SK-N-SH treated with all-trans-retinoic acid at 6 μM for 48 hours (cell line): ENCODE data around the gene CERK.

Experiments used
- ATAC-seq: fragments of 200-7000 bp; cut with Tn5 transposase; 3 replicates; pipeline ENCODE4 v1.9.1; 2020; ENCODE audit warnings: mild to moderate bottlenecking, moderate library complexity
- ARNTL ChIP-seq: fragments of 450-650 bp; formaldehyde crosslinking; IDR thresholded peaks from 2 replicates; pipeline ENCODE4 v1.5.0; 2020; ENCODE audit warnings: low read depth, mild to moderate bottlenecking, moderate library complexity, borderline replicate concordance
- BACH2 ChIP-seq: fragments of 250-450 bp; sonication (Bioruptor Pico); IDR thresholded peaks from 2 replicates; pipeline ENCODE4 v1.9.0; 2021; ENCODE audit warnings: mild to moderate bottlenecking, borderline replicate concordance
- CSDC2 ChIP-seq: fragments of 250-450 bp; sonication (Bioruptor Pico); IDR thresholded peaks from 2 replicates; pipeline ENCODE4 v1.5.0; 2020; ENCODE audit warnings: mild to moderate bottlenecking, moderate library complexity
- GLIS3 ChIP-seq: fragments of 250-450 bp; sonication (Bioruptor Pico); IDR thresholded peaks from 2 replicates; pipeline ENCODE4 v1.5.0; 2020; ENCODE audit warnings: mild to moderate bottlenecking, moderate library complexity
- ISL1 ChIP-seq: fragments of 250-450 bp; sonication (Bioruptor Pico); IDR thresholded peaks from 2 replicates; pipeline ENCODE4 v2.1.2; 2022; ENCODE audit warnings: mild to moderate bottlenecking, moderate library complexity
- OSR1 ChIP-seq: fragments of 250-450 bp; sonication (Bioruptor Pico); IDR thresholded peaks from 2 replicates; pipeline ENCODE4 v1.8.0; 2022; ENCODE audit warnings: moderate library complexity, mild to moderate bottlenecking, inconsistent platforms
- SNAI2 ChIP-seq: fragments of 250-450 bp; sonication (Bioruptor Pico); IDR thresholded peaks from 2 replicates; pipeline ENCODE4 v1.5.0; 2020; ENCODE audit warnings: mild to moderate bottlenecking, moderate library complexity
- TCF4 ChIP-seq: fragments of 250-450 bp; sonication (Bioruptor Pico); IDR thresholded peaks from 2 replicates; pipeline ENCODE4 v1.8.0; 2021; ENCODE audit warnings: mild to moderate bottlenecking, moderate library complexity, borderline replicate concordance
- TOX ChIP-seq: fragments of 250-450 bp; sonication (Bioruptor Pico); IDR thresholded peaks from 2 replicates; pipeline ENCODE4 v1.8.0; 2021; ENCODE audit warnings: mild to moderate bottlenecking, moderate library complexity, borderline replicate concordance
- ZC3H10 ChIP-seq: fragments of 250-450 bp; sonication (Bioruptor Pico); IDR thresholded peaks from 2 replicates; pipeline ENCODE4 v1.5.1; 2021; ENCODE audit warnings: mild to moderate bottlenecking, moderate library complexity
- ZFP3 ChIP-seq: fragments of 250-450 bp; sonication (Bioruptor Pico); IDR thresholded peaks from 2 replicates; pipeline ENCODE4 v1.5.0; 2020; ENCODE audit warnings: mild to moderate bottlenecking, moderate library complexity
- ZFP30 ChIP-seq: fragments of 450-650 bp; formaldehyde crosslinking; IDR thresholded peaks from 2 replicates; pipeline ENCODE4 v1.5.0; 2022; ENCODE audit warnings: mild to moderate bottlenecking, moderate library complexity
- ZNF565 ChIP-seq: fragments of 450-650 bp; formaldehyde crosslinking; conservative IDR thresholded peaks from 2 replicates; pipeline ENCODE4 v1.5.0; 2020; ENCODE audit warnings: low read depth, mild to moderate bottlenecking, moderate library complexity
- ZNF70 ChIP-seq: fragments of 450-650 bp; formaldehyde crosslinking; IDR thresholded peaks from 2 replicates; pipeline ENCODE4 v1.5.0; 2020; ENCODE audit warnings: mild to moderate bottlenecking, moderate library complexity
- ZNF8 ChIP-seq: fragments of 450-650 bp; formaldehyde crosslinking; IDR thresholded peaks from 2 replicates; pipeline ENCODE4 v1.5.0; 2020; ENCODE audit warnings: mild to moderate bottlenecking, moderate library complexity
- TF ChIP-seq, protein P1 (sequence below): fragments of 250-450 bp; sonication (Bioruptor Pico); IDR thresholded peaks from 2 replicates; pipeline ENCODE4 v1.8.0; 2021; ENCODE audit warnings: low read depth, mild to moderate bottlenecking, moderate library complexity, borderline replicate concordance
- TF ChIP-seq, protein P2 (sequence below): fragments of 250-450 bp; sonication (Bioruptor Pico); IDR thresholded peaks from 2 replicates; pipeline ENCODE4 v1.8.0; 2020; ENCODE audit warnings: mild to moderate bottlenecking, moderate library complexity, borderline replicate concordance
- TF ChIP-seq, protein P3 (sequence below): fragments of 250-450 bp; sonication (Bioruptor Pico); IDR thresholded peaks from 2 replicates; pipeline ENCODE4 v1.5.1; 2021; ENCODE audit warnings: mild to moderate bottlenecking, moderate library complexity
- TF ChIP-seq, protein P4 (sequence below): fragments of 250-450 bp; sonication (Bioruptor Pico); IDR thresholded peaks from 2 replicates; pipeline ENCODE4 v1.5.1; 2020; ENCODE audit warnings: low read depth, mild to moderate bottlenecking, moderate library complexity
- TF ChIP-seq, protein P5 (sequence below): fragments of 250-450 bp; sonication (Bioruptor Pico); IDR thresholded peaks from 2 replicates; pipeline ENCODE4 v1.5.0; 2020; ENCODE audit warnings: mild to moderate bottlenecking, moderate library complexity

CERK gene

DNA sequence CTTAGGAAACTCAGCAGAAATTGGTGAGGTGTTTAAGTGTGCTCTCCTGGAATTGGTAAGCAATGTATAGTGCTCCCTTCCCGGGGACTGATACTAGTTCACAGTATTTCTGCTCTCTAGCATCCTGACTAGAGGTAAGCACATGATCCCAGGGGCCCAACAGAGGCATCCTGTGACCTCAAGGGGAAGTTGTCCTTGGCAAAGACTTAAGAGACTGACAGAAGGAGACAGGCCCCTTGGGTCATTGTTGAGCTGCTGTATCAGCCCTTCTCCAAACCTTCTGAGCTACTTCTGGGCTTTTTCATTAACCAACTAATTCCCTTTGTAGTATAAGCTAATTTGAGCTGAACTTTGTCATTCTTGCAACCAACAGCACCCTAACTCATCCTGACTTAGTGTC is 20.1 kb upstream of the CERK start (continued):
- no peak for TF ChIP-seq ZNF8 (CRISPR knock-in tag)

DNA sequence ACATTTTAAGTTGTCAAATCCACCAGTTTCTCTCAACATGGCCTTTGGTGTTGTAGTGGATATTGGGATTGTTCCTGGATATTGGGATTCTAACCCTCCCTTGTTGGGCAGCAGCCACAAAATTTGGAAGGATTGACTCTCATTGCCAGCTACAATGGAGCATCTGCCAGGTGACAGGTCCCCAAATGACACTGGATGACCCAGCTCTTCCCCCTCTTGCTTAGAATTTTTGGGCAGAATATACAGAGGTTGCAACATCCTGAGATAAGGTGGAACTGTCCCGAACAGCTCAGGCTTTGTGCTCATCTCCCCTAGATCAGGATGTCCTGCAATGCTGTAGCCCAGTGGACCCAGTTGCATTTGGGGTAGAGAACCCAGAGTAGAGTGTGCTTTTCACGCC is 19.1 kb upstream of the CERK start:
- no peak for ATAC-seq
- TF ChIP-seq SNAI2 (CRISPR knock-in tag) (no peak), ZC3H10 (CRISPR knock-in tag) (no peak)

DNA sequence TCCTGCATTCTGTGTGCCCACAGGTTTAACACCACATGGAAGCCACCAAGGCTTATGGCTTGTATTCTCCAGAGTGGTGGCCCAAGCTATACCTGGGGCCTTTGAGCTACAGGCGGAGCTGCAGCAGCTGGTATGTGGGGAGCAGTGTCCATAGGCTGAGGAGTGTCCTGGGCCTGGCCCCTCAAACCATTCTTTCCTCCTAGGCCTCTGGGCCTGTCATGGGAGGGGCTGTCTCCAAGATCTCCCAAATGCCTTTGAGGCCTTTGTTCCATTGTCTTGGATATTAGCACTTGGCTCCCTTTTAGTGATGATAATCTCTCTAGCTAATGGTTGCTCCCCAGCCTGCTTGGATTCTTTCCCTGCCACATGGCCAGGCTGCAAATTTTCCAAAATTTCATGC is 18.0 kb upstream of the CERK start:
- ATAC-seq = no peak
- TF ChIP-seq, protein P1, sequence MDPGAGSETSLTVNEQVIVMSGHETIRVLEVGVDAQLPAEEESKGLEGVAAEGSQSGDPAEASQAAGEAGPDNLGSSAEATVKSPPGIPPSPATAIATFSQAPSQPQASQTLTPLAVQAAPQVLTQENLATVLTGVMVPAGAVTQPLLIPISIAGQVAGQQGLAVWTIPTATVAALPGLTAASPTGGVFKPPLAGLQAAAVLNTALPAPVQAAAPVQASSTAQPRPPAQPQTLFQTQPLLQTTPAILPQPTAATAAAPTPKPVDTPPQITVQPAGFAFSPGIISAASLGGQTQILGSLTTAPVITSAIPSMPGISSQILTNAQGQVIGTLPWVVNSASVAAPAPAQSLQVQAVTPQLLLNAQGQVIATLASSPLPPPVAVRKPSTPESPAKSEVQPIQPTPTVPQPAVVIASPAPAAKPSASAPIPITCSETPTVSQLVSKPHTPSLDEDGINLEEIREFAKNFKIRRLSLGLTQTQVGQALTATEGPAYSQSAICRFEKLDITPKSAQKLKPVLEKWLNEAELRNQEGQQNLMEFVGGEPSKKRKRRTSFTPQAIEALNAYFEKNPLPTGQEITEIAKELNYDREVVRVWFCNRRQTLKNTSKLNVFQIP (CRISPR knock-in tag) = no peak
- TF ChIP-seq, protein P2, sequence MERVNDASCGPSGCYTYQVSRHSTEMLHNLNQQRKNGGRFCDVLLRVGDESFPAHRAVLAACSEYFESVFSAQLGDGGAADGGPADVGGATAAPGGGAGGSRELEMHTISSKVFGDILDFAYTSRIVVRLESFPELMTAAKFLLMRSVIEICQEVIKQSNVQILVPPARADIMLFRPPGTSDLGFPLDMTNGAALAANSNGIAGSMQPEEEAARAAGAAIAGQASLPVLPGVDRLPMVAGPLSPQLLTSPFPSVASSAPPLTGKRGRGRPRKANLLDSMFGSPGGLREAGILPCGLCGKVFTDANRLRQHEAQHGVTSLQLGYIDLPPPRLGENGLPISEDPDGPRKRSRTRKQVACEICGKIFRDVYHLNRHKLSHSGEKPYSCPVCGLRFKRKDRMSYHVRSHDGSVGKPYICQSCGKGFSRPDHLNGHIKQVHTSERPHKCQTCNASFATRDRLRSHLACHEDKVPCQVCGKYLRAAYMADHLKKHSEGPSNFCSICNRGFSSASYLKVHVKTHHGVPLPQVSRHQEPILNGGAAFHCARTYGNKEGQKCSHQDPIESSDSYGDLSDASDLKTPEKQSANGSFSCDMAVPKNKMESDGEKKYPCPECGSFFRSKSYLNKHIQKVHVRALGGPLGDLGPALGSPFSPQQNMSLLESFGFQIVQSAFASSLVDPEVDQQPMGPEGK = no peak
- no peak for TF ChIP-seq TCF4 (CRISPR knock-in tag)
- no peak for TF ChIP-seq ARNTL
- no peak for TF ChIP-seq ZNF565 (CRISPR knock-in tag)
- no peak for TF ChIP-seq OSR1 (CRISPR knock-in tag)
- no peak for TF ChIP-seq BACH2
- no peak for TF ChIP-seq ZNF70 (CRISPR knock-in tag)
- TF ChIP-seq, protein P3, sequence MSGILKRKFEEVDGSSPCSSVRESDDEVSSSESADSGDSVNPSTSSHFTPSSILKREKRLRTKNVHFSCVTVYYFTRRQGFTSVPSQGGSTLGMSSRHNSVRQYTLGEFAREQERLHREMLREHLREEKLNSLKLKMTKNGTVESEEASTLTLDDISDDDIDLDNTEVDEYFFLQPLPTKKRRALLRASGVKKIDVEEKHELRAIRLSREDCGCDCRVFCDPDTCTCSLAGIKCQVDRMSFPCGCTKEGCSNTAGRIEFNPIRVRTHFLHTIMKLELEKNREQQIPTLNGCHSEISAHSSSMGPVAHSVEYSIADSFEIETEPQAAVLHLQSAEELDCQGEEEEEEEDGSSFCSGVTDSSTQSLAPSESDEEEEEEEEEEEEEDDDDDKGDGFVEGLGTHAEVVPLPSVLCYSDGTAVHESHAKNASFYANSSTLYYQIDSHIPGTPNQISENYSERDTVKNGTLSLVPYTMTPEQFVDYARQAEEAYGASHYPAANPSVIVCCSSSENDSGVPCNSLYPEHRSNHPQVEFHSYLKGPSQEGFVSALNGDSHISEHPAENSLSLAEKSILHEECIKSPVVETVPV (CRISPR knock-in tag) = no peak
- no peak for TF ChIP-seq ZC3H10 (CRISPR knock-in tag)
- TF ChIP-seq, protein P4, sequence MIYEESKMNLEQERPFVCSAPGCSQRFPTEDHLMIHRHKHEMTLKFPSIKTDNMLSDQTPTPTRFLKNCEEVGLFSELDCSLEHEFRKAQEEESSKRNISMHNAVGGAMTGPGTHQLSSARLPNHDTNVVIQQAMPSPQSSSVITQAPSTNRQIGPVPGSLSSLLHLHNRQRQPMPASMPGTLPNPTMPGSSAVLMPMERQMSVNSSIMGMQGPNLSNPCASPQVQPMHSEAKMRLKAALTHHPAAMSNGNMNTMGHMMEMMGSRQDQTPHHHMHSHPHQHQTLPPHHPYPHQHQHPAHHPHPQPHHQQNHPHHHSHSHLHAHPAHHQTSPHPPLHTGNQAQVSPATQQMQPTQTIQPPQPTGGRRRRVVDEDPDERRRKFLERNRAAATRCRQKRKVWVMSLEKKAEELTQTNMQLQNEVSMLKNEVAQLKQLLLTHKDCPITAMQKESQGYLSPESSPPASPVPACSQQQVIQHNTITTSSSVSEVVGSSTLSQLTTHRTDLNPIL (CRISPR knock-in tag) = no peak
- TF ChIP-seq, protein P5, sequence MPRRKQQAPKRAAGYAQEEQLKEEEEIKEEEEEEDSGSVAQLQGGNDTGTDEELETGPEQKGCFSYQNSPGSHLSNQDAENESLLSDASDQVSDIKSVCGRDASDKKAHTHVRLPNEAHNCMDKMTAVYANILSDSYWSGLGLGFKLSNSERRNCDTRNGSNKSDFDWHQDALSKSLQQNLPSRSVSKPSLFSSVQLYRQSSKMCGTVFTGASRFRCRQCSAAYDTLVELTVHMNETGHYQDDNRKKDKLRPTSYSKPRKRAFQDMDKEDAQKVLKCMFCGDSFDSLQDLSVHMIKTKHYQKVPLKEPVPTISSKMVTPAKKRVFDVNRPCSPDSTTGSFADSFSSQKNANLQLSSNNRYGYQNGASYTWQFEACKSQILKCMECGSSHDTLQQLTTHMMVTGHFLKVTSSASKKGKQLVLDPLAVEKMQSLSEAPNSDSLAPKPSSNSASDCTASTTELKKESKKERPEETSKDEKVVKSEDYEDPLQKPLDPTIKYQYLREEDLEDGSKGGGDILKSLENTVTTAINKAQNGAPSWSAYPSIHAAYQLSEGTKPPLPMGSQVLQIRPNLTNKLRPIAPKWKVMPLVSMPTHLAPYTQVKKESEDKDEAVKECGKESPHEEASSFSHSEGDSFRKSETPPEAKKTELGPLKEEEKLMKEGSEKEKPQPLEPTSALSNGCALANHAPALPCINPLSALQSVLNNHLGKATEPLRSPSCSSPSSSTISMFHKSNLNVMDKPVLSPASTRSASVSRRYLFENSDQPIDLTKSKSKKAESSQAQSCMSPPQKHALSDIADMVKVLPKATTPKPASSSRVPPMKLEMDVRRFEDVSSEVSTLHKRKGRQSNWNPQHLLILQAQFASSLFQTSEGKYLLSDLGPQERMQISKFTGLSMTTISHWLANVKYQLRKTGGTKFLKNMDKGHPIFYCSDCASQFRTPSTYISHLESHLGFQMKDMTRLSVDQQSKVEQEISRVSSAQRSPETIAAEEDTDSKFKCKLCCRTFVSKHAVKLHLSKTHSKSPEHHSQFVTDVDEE = no peak
- no peak for TF ChIP-seq ZFP30 (CRISPR knock-in tag)
- TF ChIP-seq ISL1 (CRISPR knock-in tag) = no peak
- no peak for TF ChIP-seq GLIS3 (CRISPR knock-in tag)
- no peak for TF ChIP-seq ZFP3
- TF ChIP-seq, all 23 proteins: peak for 0

DNA sequence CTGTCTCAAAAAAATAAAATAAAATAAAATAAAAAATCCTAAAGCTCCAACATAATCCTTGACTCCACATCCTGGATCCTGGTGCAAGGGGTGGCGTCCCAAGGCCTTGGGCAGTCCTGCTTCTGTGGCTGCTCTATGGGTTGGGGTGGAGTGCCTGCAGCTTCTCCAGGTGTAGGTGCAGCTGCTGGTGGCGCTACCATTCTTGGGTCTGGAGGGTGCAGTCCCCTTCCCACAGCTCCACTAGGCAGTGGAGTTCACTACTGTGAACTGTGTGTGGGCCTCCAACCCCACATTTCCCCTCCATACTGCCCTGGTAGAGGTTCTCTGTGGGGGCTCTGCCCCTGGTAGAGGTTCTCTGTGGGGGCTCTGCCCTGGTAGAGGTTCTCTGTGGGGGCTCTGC is 17.5 kb upstream of the CERK start:
- no peak for TF ChIP-seq CSDC2 (CRISPR knock-in tag)
- no peak for TF ChIP-seq TCF4 (CRISPR knock-in tag)
- TF ChIP-seq ZNF565 (CRISPR knock-in tag) = no peak
- TF ChIP-seq, protein P4 (CRISPR knock-in tag) = no peak
- TF ChIP-seq GLIS3 (CRISPR knock-in tag) = no peak
- TF ChIP-seq TOX = no peak
- TF ChIP-seq ARNTL = no peak
- TF ChIP-seq, protein P3 (CRISPR knock-in tag) = no peak
- no peak for TF ChIP-seq ZNF70 (CRISPR knock-in tag)
- no peak for TF ChIP-seq ZFP30 (CRISPR knock-in tag)
- no peak for ATAC-seq
